COLO668 (cell line): ENCODE measurements around the gene NXPE3.

Experiments
- DNase-seq: peaks from one replicate; lab custom pipeline; 2025; ENCODE audit not compliant: unreplicated experiment; lab: John Stamatoyannopoulos, UW

Gene NXPE3

GRCh38 chr3:101828276-101828675 is 49.3 kb downstream of the NXPE3 start:
- no peak for DNase-seq

- DNase-seq, result peak; percentile 2
Measured at GRCh38 chr3:101828691-101829436, 49.9 kb downstream of the NXPE3 start.

- no peak for DNase-seq
Measured at GRCh38 chr3:101829437-101829830, 50.4 kb downstream of the NXPE3 start.

GRCh38 chr3:101829874-101830273 is 50.9 kb downstream of the NXPE3 start:
- no peak for DNase-seq

- DNase-seq, result no peak
Measured at GRCh38 chr3:101833446-101833974, 54.5 kb downstream of the NXPE3 start.

- DNase-seq, result no peak
Measured at GRCh38 chr3:101835676-101836075, 56.7 kb downstream of the NXPE3 start.

- no peak for DNase-seq
Measured at GRCh38 chr3:101836160-101836559, 57.1 kb downstream of the NXPE3 start.

GRCh38 chr3:101836652-101837598 is 57.9 kb downstream of the NXPE3 start:
- DNase-seq, result no peak

GRCh38 chr3:101838691-101839090 is 59.7 kb downstream of the NXPE3 start:
- no peak for DNase-seq

- DNase-seq, result no peak
Measured at GRCh38 chr3:101840066-101840465, 61.1 kb downstream of the NXPE3 start.

- no peak for DNase-seq
Measured at GRCh38 chr3:101842245-101842934, 63.4 kb downstream of the NXPE3 start.

GRCh38 chr3:101842935-101843330 is 63.9 kb downstream of the NXPE3 start:
- DNase-seq, result no peak

- no peak for DNase-seq
Measured at GRCh38 chr3:101845425-101845824, 66.4 kb downstream of the NXPE3 start.

- no peak for DNase-seq
Measured at GRCh38 chr3:101846709-101847108, 67.7 kb downstream of the NXPE3 start.

- DNase-seq, result no peak
Measured at GRCh38 chr3:101847328-101847727, 68.3 kb downstream of the NXPE3 start.

- no peak for DNase-seq
Measured at GRCh38 chr3:101848326-101848725, 69.3 kb downstream of the NXPE3 start.

GRCh38 chr3:101848754-101849713 is 70.0 kb downstream of the NXPE3 start, which contains the start of gene NFKBIZ:
Gene NFKBIZ, plus strand, starts transcription at chr3:101849514. Its CDS starts 115 bp downstream, at chr3:101849629.
- peak; percentile 88 for DNase-seq

GRCh38 chr3:101849714-101850245 is 70.8 kb downstream of the NXPE3 start:
- peak; percentile 72 for DNase-seq

- DNase-seq, result no peak
Measured at GRCh38 chr3:101850246-101851051, 71.4 kb downstream of the NXPE3 start.
